T-cell (primary cell): ENCODE data around the gene DNAJC15. TPM values are rescaled to one million over a fixed set of nuclear protein-coding genes. Genes with fewer than 3 reads are reported as not detected.

Experiments used
- ATAC-seq, 4 experiments: fragments of 200-7000 bp in 3 of 4; fragments of 150-1000 bp in 1 of 4; cut with Tn5 transposase; replicated peaks in 1 of 4; 1 replicate in 3 of 4; 2 replicates in 1 of 4; pipeline ENCODE4 v1.10.0; 2021; ENCODE audit warnings: moderate library complexity in 3 of 4, mild to moderate bottlenecking in 2 of 4, moderate number of reproducible peaks in 1 of 4
- CTCF ChIA-PET, 2 donors: fragments of 300-600 bp; sonication (Branson Sonifier 250); formaldehyde crosslinking; loops; one replicate each; lab custom pipeline; 2022; ENCODE audit warnings: antibody characterized with exemption in 2 of 2; lab: Charles Lee
- POLR2A ChIA-PET, 2 donors: fragments of 300-600 bp; sonication (Branson Sonifier 250); formaldehyde crosslinking; loops; one replicate each; lab custom pipeline; 2022; ENCODE audit warnings: antibody characterized with exemption in 2 of 2; lab: Charles Lee
- DNase-seq, 35 experiments: peaks; one replicate each; pipeline versions ENCODE4 v3.0.0 to v3.0.0-alpha.2; 2013 to 2023
- H3K27ac ChIP-seq: one replicate; pipeline ENCODE4 v1.5.1; 2013; ENCODE audit warnings: low read length
- H3K27me3 ChIP-seq, 2 experiments: replicated peaks in 1 of 2; 1 replicate in 1 of 2; 2 replicates in 1 of 2; pipeline versions ENCODE4 v1.6.1 to v1.7.0; 2013; ENCODE audit warnings: low read length in 1 of 2, mixed read lengths in 1 of 2; ENCODE audit not compliant: control insufficient read depth in 2 of 2, insufficient read depth in 2 of 2; ENCODE audit errors: extremely low read depth in 1 of 2
- H3K36me3 ChIP-seq, 2 donors: 1 replicate in 1 of 2; 2 replicates in 1 of 2; pipeline versions ENCODE4 v1.6.1 to v1.7.0; 2013; ENCODE audit warnings: low read length in 1 of 2; ENCODE audit not compliant: control insufficient read depth in 2 of 2, insufficient read depth in 1 of 2; ENCODE audit errors: extremely low read depth in 1 of 2
- H3K4me1 ChIP-seq, 2 experiments: 1 replicate in 1 of 2; 2 replicates in 1 of 2; pipeline versions ENCODE4 v1.6.1 to v1.7.0; 2013; ENCODE audit warnings: low read length in 2 of 2, mixed read lengths in 1 of 2; ENCODE audit not compliant: insufficient read depth in 2 of 2, control insufficient read depth in 1 of 2; ENCODE audit errors: extremely low read depth in 1 of 2
- H3K4me3 ChIP-seq, 2 donors: 1 replicate in 1 of 2; 2 replicates in 1 of 2; pipeline versions ENCODE4 v1.5.1 to v1.7.0; 2013; ENCODE audit warnings: mild to moderate bottlenecking in 2 of 2, low read length in 1 of 2, moderate library complexity in 1 of 2; ENCODE audit not compliant: control insufficient read depth in 1 of 2; ENCODE audit errors: extremely low read depth in 1 of 2
- H3K9me3 ChIP-seq: 2 replicates; pipeline ENCODE4 v1.7.0; 2013
- H3K27ac Mint-ChIP-seq, 2 donors: one replicate each; pipeline ENCODE4 v1.8.0; 2020 to 2021; ENCODE audit warnings: mild to moderate bottlenecking in 2 of 2, mixed read lengths in 2 of 2
- H3K27me3 Mint-ChIP-seq, 2 donors: one replicate each; pipeline ENCODE4 v1.8.0; 2021 to 2022; ENCODE audit warnings: mixed read lengths in 2 of 2
- H3K36me3 Mint-ChIP-seq: one replicate; pipeline ENCODE4 v1.8.0; 2021; ENCODE audit warnings: mixed read lengths
- H3K4me1 Mint-ChIP-seq, 3 donors: one replicate each; pipeline ENCODE4 v1.8.0; 2020 to 2022; ENCODE audit warnings: mixed read lengths in 3 of 3, mild to moderate bottlenecking in 1 of 3
- H3K4me3 Mint-ChIP-seq, 3 donors: one replicate each; pipeline ENCODE4 v1.8.0; 2020 to 2022; ENCODE audit warnings: mild to moderate bottlenecking in 3 of 3, mixed read lengths in 3 of 3, moderate library complexity in 3 of 3
- H3K9me3 Mint-ChIP-seq, 3 donors: one replicate each; pipeline ENCODE4 v1.8.0; 2020 to 2022; ENCODE audit warnings: mixed read lengths in 3 of 3
- WGBS: methylation state at CpG from one replicate; pipeline ENCODE4 v1.1.5; 2013; ENCODE audit warnings: missing lambda C conversion rate; ENCODE audit not compliant: insufficient coverage; 5-methylcytosine and 5-hydroxymethylcytosine counted together
- total RNA-seq, 35 experiments: library from RNA in 6 of 35; stranded (reverse) in 6 of 35; fragments of 120-200 nt in 1 of 35; gene quantifications; one replicate each; pipeline versions ENCODE4 v1.2.1 to v1.2.4 and lab custom pipeline; 2013 to 2026

Gene DNAJC15
- total RNA-seq, 5 donors from 2014 or later (not counting 1 experiment from before 2014, with no cell fraction given): 4.4 to 10.8 (median 8.5) TPM

- no peak overlapping the region for H3K27ac Mint-ChIP-seq
- H3K27me3 ChIP-seq: no peaks in the 10 kb centered on the region
- POLR2A ChIA-PET: no interaction called here
- CTCF ChIA-PET: no interaction called here
- no peaks in the 10 kb centered on the region for H3K27me3 Mint-ChIP-seq
- H3K9me3 Mint-ChIP-seq: peaks cover 0 to 13% (median 10%) of the 10 kb centered on the region in 3 donors
- H3K4me3 Mint-ChIP-seq: no peak overlapping the region
- no peaks in the 10 kb centered on the region for H3K4me1 ChIP-seq
- H3K4me3 ChIP-seq: no peak overlapping the region
- ATAC-seq (no peak), DNase-seq (no peak)
- H3K27ac ChIP-seq: no peak overlapping the region
- H3K36me3 Mint-ChIP-seq: peaks cover 14% of the 10 kb centered on the region
- WGBS: no CpG with 5 or more reads among the region's 4 CpGs
- peaks cover 10 to 17% (median 11%) of the 10 kb centered on the region in 3 donors for H3K4me1 Mint-ChIP-seq
- no peaks in the 10 kb centered on the region for H3K36me3 ChIP-seq
- no peaks in the 10 kb centered on the region for H3K9me3 ChIP-seq
Observed at GRCh38 chr13:43000676-43001075, 22.7 kb upstream of the DNAJC15 start.

- H3K4me1 Mint-ChIP-seq: peaks cover 1 to 10% (median 5%) of the 10 kb centered on the region in 3 donors
- H3K9me3 Mint-ChIP-seq: peaks cover 0 to 13% (median 10%) of the 10 kb centered on the region in 3 donors
- H3K36me3 ChIP-seq: no peaks in the 10 kb centered on the region
- no peak for DNase-seq
- H3K9me3 ChIP-seq: no peaks in the 10 kb centered on the region
- WGBS: 100% methylated on average over 1 of the region's 2 CpGs
- ATAC-seq: no peak
- POLR2A ChIA-PET: no interaction called here
- H3K27me3 ChIP-seq: no peaks in the 10 kb centered on the region
- H3K27ac ChIP-seq: no peak overlapping the region
- H3K27ac Mint-ChIP-seq: no peak overlapping the region
- peaks cover 14% of the 10 kb centered on the region for H3K36me3 Mint-ChIP-seq
- peaks cover 0 to 2% of the 10 kb centered on the region in 2 donors for H3K27me3 Mint-ChIP-seq
- no peak overlapping the region for H3K4me3 Mint-ChIP-seq
- no peak overlapping the region for H3K4me3 ChIP-seq
- CTCF ChIA-PET: interaction anchor here in 1 of 2 donors (0.6 kb wide), 1 partner anchor 1485 kb away, joined by 3 read pairs; no protein-coding TSS in a partner anchor
- H3K4me1 ChIP-seq: no peaks in the 10 kb centered on the region
Observed at GRCh38 chr13:43002021-43002420, 21.4 kb upstream of the DNAJC15 start.

- ChIA-PET CTCF (no interaction called here), POLR2A (interaction anchor here in 1 of 2 donors (1.4 kb wide), 1 partner anchor 72 kb away, joined by 3 read pairs; no protein-coding TSS in a partner anchor)
Observed at GRCh38 chr13:43003010-43003409, 20.4 kb upstream of the DNAJC15 start.

GRCh38 chr13:43003729-43004128 lies 19.7 kb upstream of the DNAJC15 start:
- H3K4me3 Mint-ChIP-seq: no peak overlapping the region
- no peak for DNase-seq
- peaks cover 0 to 10% (median 0%) of the 10 kb centered on the region in 3 donors for H3K4me1 Mint-ChIP-seq
- no peak for ATAC-seq
- no peaks in the 10 kb centered on the region for H3K36me3 ChIP-seq
- no peak overlapping the region for H3K4me3 ChIP-seq
- H3K27ac Mint-ChIP-seq: no peak overlapping the region
- POLR2A ChIA-PET: interaction anchor here in 1 of 2 donors (1.4 kb wide), 1 partner anchor 71 kb away, joined by 3 read pairs; no protein-coding TSS in a partner anchor
- CTCF ChIA-PET: no interaction called here
- H3K36me3 Mint-ChIP-seq: peaks cover 14% of the 10 kb centered on the region
- H3K9me3 ChIP-seq: no peaks in the 10 kb centered on the region
- no peak overlapping the region for H3K27ac ChIP-seq
- peaks cover 0 to 13% (median 10%) of the 10 kb centered on the region in 3 donors for H3K9me3 Mint-ChIP-seq
- peaks cover 0 to 5% of the 10 kb centered on the region in 2 donors for H3K27me3 Mint-ChIP-seq
- WGBS: no CpG with 5 or more reads among the region's 6 CpGs
- no peaks in the 10 kb centered on the region for H3K4me1 ChIP-seq
- H3K27me3 ChIP-seq: no peaks in the 10 kb centered on the region

More at GRCh38 chr13:43003010-43003409, 20.4 kb upstream of the DNAJC15 start:
- Mint-ChIP-seq H3K36me3 (peaks cover 14% of the 10 kb centered on the region), H3K4me1 (peaks cover 0 to 10% (median 0%) of the 10 kb centered on the region in 3 donors), H3K27me3 (peaks cover 0 to 5% of the 10 kb centered on the region in 2 donors), H3K4me3 (no peak overlapping the region), H3K27ac (no peak overlapping the region), H3K9me3 (peaks cover 0 to 13% (median 10%) of the 10 kb centered on the region in 3 donors)
- Histone ChIP-seq H3K36me3 (no peaks in the 10 kb centered on the region), H3K27me3 (no peaks in the 10 kb centered on the region), H3K4me3 (no peak overlapping the region), H3K9me3 (no peaks in the 10 kb centered on the region), H3K27ac (no peak overlapping the region), H3K4me1 (no peaks in the 10 kb centered on the region)
- ATAC-seq: no peak
- DNase-seq: no peak
- 100% methylated on average over 2 of the region's 2 CpGs for WGBS

- Histone ChIP-seq H3K36me3 (no peaks in the 10 kb centered on the region), H3K27me3 (no peaks in the 10 kb centered on the region), H3K4me1 (no peaks in the 10 kb centered on the region), H3K27ac (no peak overlapping the region), H3K4me3 (no peak overlapping the region), H3K9me3 (no peaks in the 10 kb centered on the region)
- ChIA-PET POLR2A (no interaction called here), CTCF (interaction anchor here in 1 of 2 donors (0.5 kb wide), 1 partner anchor 17 kb away, joined by 4 read pairs; no protein-coding TSS in a partner anchor)
- no CpG with 5 or more reads among the region's 3 CpGs for WGBS
- ATAC-seq (no peak), DNase-seq (no peak)
- H3K27me3 Mint-ChIP-seq: peaks cover 0 to 5% of the 10 kb centered on the region in 2 donors
- H3K4me3 Mint-ChIP-seq: no peak overlapping the region
- no peak overlapping the region for H3K27ac Mint-ChIP-seq
- peaks cover 14% of the 10 kb centered on the region for H3K36me3 Mint-ChIP-seq
- peaks cover 0 to 10% (median 0%) of the 10 kb centered on the region in 3 donors for H3K4me1 Mint-ChIP-seq
- peaks cover 0 to 13% (median 10%) of the 10 kb centered on the region in 3 donors for H3K9me3 Mint-ChIP-seq
Observed at GRCh38 chr13:43005460-43006236, 17.7 kb upstream of the DNAJC15 start.

GRCh38 chr13:43006893-43007631 lies 16.3 kb upstream of the DNAJC15 start:
- Mint-ChIP-seq H3K4me3 (no peak overlapping the region), H3K9me3 (peaks cover 0 to 8% (median 6%) of the 10 kb centered on the region in 3 donors), H3K27ac (no peak overlapping the region), H3K4me1 (peaks cover 0 to 2% (median 0%) of the 10 kb centered on the region in 3 donors), H3K27me3 (peaks cover 0 to 5% of the 10 kb centered on the region in 2 donors), H3K36me3 (peaks cover 10% of the 10 kb centered on the region)
- Histone ChIP-seq H3K4me1 (no peaks in the 10 kb centered on the region), H3K36me3 (no peaks in the 10 kb centered on the region), H3K4me3 (no peak overlapping the region), H3K27me3 (no peaks in the 10 kb centered on the region), H3K9me3 (no peaks in the 10 kb centered on the region), H3K27ac (no peak overlapping the region)
- CTCF ChIA-PET: no interaction called here
- WGBS: 43% methylated on average over 1 of the region's 3 CpGs
- ATAC-seq (no peak), DNase-seq (no peak)
- POLR2A ChIA-PET: no interaction called here
